Measurements from ENCODE around the gene CDH4. TPM values are rescaled to one million over a fixed set of nuclear protein-coding genes. Genes with fewer than 3 reads are reported as not detected.

The CDH4 gene
- total and polyA plus RNA-seq, 2 of the 13 experiments (the other 11 are each of a cell fraction or from before 2014, with no cell fraction given) = not detected

- Histone ChIP-seq H3K79me2 (ENCODE audit: insufficient read depth, low read length) (no peaks in the 10 kb centered on the region), H3K4me1 (ENCODE audit: insufficient read depth, low read length) (no peaks in the 10 kb centered on the region), H3K27me3 (ENCODE audit: control insufficient read depth in 1 of 2, insufficient read depth in 2 of 2, low read length in 2 of 2) (peaks cover 16 to 60% of the 10 kb centered on the region in 2 experiments), H3K4me2 (ENCODE audit: low read depth, low read length) (no peak overlapping the region), H3K9me3 (ENCODE audit: low read length) (peaks cover 16% of the 10 kb centered on the region), H3K27ac (ENCODE audit: extremely low read length, insufficient read depth, low read length) (no peak overlapping the region), H4K20me1 (ENCODE audit: insufficient read depth, low read length) (no peaks in the 10 kb centered on the region), H2AFZ (ENCODE audit: low read length) (no peak overlapping the region), H3K9ac (ENCODE audit: insufficient read depth, low read depth, low read length) (no peak overlapping the region), H3K36me3 (replicated peaks in 1 of 2; ENCODE audit: control insufficient read depth in 1 of 2, insufficient read depth in 2 of 2, low read length in 2 of 2) (no peaks in the 10 kb centered on the region), H3K4me3 (replicated peaks in 1 of 3; ENCODE audit: insufficient read depth in 1 of 3, low read depth in 2 of 3, low read length in 3 of 3) (no peak overlapping the region)
- FAIRE-seq = no peak
- ChIA-PET CTCF (ENCODE audit: low intra/inter-chr PET ratio, low total read pairs) (no interaction called here), POLR2A (no interaction called here)
- WGBS (ENCODE audit: low lambda C conversion rate) = 14% methylated on average over 12 of the region's 12 CpGs
- BruUV-seq (replicated peaks) = no TSS peak
- ATAC-seq = no peak
- intact Hi-C loops (cut with micrococcal nuclease; ENCODE audit: unreplicated experiment) = no loop called here
- in situ Hi-C loops (cut with HindIII; ENCODE audit: extremely low pct_ligation_motif_present, low pct_unique_long_range_greater_than_20kb) = no loop called here
- no peak for DNase-seq (ENCODE audit: low spot score)
- TF ChIP-seq FOXA1 (IDR thresholded peaks at IDR 0.05) (0 out of 2 replicates have a peak, but pooled peaks have one; percentile 48), FOXA1 (CRISPR knock-in tag; IDR thresholded peaks at IDR 0.05) (no peak), HNF1A (IDR thresholded peaks at IDR 0.05; ENCODE audit: low read depth) (no peak), HNF1A (CRISPR knock-in tag; IDR thresholded peaks at IDR 0.05; ENCODE audit: borderline replicate concordance) (0 out of 2 replicates have a peak, but pooled peaks have one; percentile 19), FOXK2 (IDR thresholded peaks at IDR 0.05) (0 out of 2 replicates have a peak, but pooled peaks have one; percentile 26), ZNF550 (CRISPR knock-in tag; IDR thresholded peaks at IDR 0.05; ENCODE audit: borderline replicate concordance) (no peak), ATF7 (IDR thresholded peaks at IDR 0.05) (no peak), ATF7 (CRISPR knock-in tag; IDR thresholded peaks at IDR 0.05) (0 out of 2 replicates have a peak, but pooled peaks have one; percentile 19), TRIM22 (IDR thresholded peaks at IDR 0.05) (0 out of 2 replicates have a peak, but pooled peaks have one; percentile 71), CREB1 (IDR thresholded peaks at IDR 0.05) (peak; percentile 31; the same call in 1 of the 2 replicates), CREB1 (CRISPR knock-in tag; IDR thresholded peaks at IDR 0.05) (no peak), ZNF225 (CRISPR knock-in tag; IDR thresholded peaks at IDR 0.05) (no peak), IKZF1 (IDR thresholded peaks at IDR 0.05) (0 out of 2 replicates have a peak, but pooled peaks have one; percentile 74), TGIF2 (CRISPR knock-in tag; IDR thresholded peaks at IDR 0.05) (no peak), ZUFSP (CRISPR knock-in tag; IDR thresholded peaks at IDR 0.05; ENCODE audit: borderline replicate concordance) (no peak), LCORL (IDR thresholded peaks at IDR 0.05) (0 out of 2 replicates have a peak, but pooled peaks have one; percentile 43), LCORL (CRISPR knock-in tag; IDR thresholded peaks at IDR 0.05) (no peak), ZBTB7B (CRISPR knock-in tag; IDR thresholded peaks at IDR 0.05) (no peak), ZNF468 (CRISPR knock-in tag; IDR thresholded peaks at IDR 0.05) (no peak), NFRKB (IDR thresholded peaks at IDR 0.05) (0 out of 2 replicates have a peak, but pooled peaks have one; percentile 16)
Measured at GRCh38 chr20:61754976-61755778, 503.1 kb downstream of the CDH4 start.

Data from HepG2 (cell line).